Measurements from ENCODE around the gene TBCE. TPM values are rescaled to one million over a fixed set of nuclear protein-coding genes. Genes with fewer than 3 reads are reported as not detected.
"Not testable (repeated sequence)": the region's sequence is repeated elsewhere in the genome, so short reads cannot be mapped to it uniquely, and the experiment has no call there.

Gene TBCE
- total RNA-seq, 1 experiment from 2014 or later, result 20.8 TPM

DNA sequence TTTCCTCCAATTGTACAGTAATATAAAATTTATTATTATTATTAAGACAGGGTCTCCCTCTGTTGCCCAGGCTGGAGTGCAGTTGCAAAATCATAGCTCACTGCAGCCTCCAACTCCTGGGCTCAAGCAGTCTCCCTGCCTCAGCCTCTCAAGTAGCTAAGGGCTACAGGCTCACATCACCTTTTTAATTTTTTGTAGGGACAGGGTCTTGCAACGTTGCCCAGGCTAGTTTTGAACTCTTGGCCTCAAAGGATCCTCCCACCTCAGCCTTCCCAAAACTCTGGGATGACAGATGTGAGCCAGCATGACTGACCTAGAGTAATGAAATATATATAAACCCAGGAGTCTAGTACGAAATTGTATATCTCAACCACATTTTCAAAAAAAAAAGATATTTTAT is 87.9 kb downstream of the TBCE start:
- TF ChIP-seq ZNF274 (IDR thresholded peaks at IDR 0.05; ENCODE audit: low read depth, low read length) (no peak), SRF (IDR thresholded peaks at IDR 0.05; ENCODE audit: low read depth) (no peak), YY1 (IDR thresholded peaks at IDR 0.05; ENCODE audit: extremely low read depth, insufficient replicate concordance, low read depth, low read length) (no peak), ELF1 (IDR thresholded peaks at IDR 0.05; ENCODE audit: borderline replicate concordance, low read depth) (no peak)
- TF ChIP-seq, protein P1, sequence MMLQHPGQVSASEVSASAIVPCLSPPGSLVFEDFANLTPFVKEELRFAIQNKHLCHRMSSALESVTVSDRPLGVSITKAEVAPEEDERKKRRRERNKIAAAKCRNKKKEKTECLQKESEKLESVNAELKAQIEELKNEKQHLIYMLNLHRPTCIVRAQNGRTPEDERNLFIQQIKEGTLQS (IDR thresholded peaks at IDR 0.05), result no peak
- no peaks in the 10 kb centered on the region for H3K79me2 ChIP-seq (ENCODE audit: insufficient read depth, low read length)
- intact Hi-C loops (cut with micrococcal nuclease), result no loop called here
- ChIA-PET POLR2A (no interaction called here), RAD21 (ENCODE audit: low non-redundant PET in 1 of 2, low total read pairs in 2 of 2, uncharacterized antibody in 2 of 2, unreplicated experiment in 2 of 2) (no interaction called here), CTCF (no interaction called here)
- H3K27ac ChIP-seq (ENCODE audit: low read depth, low read length), result no peak overlapping the region
- H3K9ac ChIP-seq (ENCODE audit: low read length), result no peak overlapping the region
- H3K36me3 ChIP-seq (ENCODE audit: control insufficient read depth in 1 of 2, insufficient read depth in 2 of 2, low read length in 2 of 2), result peaks cover 3 to 21% of the 10 kb centered on the region in 2 experiments
- no peak overlapping the region for H3K4me3 ChIP-seq (replicated peaks in 1 of 2; ENCODE audit: low read depth in 1 of 2, low read length in 2 of 2)
- ATAC-seq (no peak), DNase-seq (ENCODE audit: low read depth, low spot score) (no peak)
- no peak overlapping the region for H2AFZ ChIP-seq (ENCODE audit: low read depth, low read length, poor library complexity, severe bottlenecking)
- H3K9me2 ChIP-seq (ENCODE audit: insufficient read depth), result no peaks in the 10 kb centered on the region
- no peaks in the 10 kb centered on the region for H3K27me3 ChIP-seq (ENCODE audit: insufficient read depth, low read length)
- no peaks in the 10 kb centered on the region for H4K20me1 ChIP-seq (ENCODE audit: insufficient read depth)
- no peak overlapping the region for H3K4me2 ChIP-seq (ENCODE audit: low read length)
- H3K9me3 ChIP-seq (ENCODE audit: control insufficient read depth in 1 of 2, insufficient read depth in 1 of 2, low read depth in 1 of 2, low read length in 2 of 2), result no peaks in the 10 kb centered on the region
- BruUV-seq (replicated peaks), result no TSS peak
- no peaks in the 10 kb centered on the region for H3K4me1 ChIP-seq (ENCODE audit: control insufficient read depth in 1 of 2, insufficient read depth in 2 of 2, low read length in 2 of 2)

DNA sequence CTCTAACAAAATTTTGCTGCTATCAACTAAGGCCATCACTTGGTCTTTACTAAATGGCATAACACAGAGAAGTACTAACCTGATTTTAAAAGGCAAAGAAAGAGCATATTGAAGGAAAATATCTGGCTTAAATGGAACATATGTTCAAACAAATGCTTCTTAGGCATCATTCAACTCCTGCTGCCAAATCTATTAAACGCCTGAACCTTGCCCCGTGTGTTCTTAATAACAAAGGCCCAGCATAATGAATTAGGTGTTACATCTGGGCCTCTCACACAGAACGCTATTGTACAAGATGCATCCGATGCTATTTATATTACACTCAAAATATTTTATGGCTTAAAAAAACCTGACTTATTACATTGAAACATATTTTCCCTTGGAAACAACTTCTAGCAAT is 88.6 kb downstream of the TBCE start:
- Histone ChIP-seq H3K4me2 (ENCODE audit: low read length) (no peak overlapping the region), H3K79me2 (ENCODE audit: insufficient read depth, low read length) (no peaks in the 10 kb centered on the region), H3K9me3 (ENCODE audit: control insufficient read depth in 1 of 2, insufficient read depth in 1 of 2, low read depth in 1 of 2, low read length in 2 of 2) (no peaks in the 10 kb centered on the region), H4K20me1 (ENCODE audit: insufficient read depth) (no peaks in the 10 kb centered on the region), H3K9me2 (ENCODE audit: insufficient read depth) (no peaks in the 10 kb centered on the region), H3K27me3 (ENCODE audit: insufficient read depth, low read length) (no peaks in the 10 kb centered on the region), H3K27ac (ENCODE audit: low read depth, low read length) (no peak overlapping the region), H2AFZ (ENCODE audit: low read depth, low read length, poor library complexity, severe bottlenecking) (no peak overlapping the region), H3K36me3 (ENCODE audit: control insufficient read depth in 1 of 2, insufficient read depth in 2 of 2, low read length in 2 of 2) (peaks cover 3 to 14% of the 10 kb centered on the region in 2 experiments; a peak in 3 of 4 replicates), H3K4me3 (replicated peaks in 1 of 2; ENCODE audit: low read depth in 1 of 2, low read length in 2 of 2) (no peak overlapping the region), H3K9ac (ENCODE audit: low read length) (no peak overlapping the region), H3K4me1 (ENCODE audit: control insufficient read depth in 1 of 2, insufficient read depth in 2 of 2, low read length in 2 of 2) (no peaks in the 10 kb centered on the region)
- DNase-seq (ENCODE audit: low read depth, low spot score) (no peak), ATAC-seq (no peak)
- intact Hi-C loops (cut with micrococcal nuclease), result no loop called here
- no TSS peak for BruUV-seq (replicated peaks)
- POLR2A ChIA-PET, result no interaction called here
- CTCF ChIA-PET, result no interaction called here
- TF ChIP-seq, protein P2, sequence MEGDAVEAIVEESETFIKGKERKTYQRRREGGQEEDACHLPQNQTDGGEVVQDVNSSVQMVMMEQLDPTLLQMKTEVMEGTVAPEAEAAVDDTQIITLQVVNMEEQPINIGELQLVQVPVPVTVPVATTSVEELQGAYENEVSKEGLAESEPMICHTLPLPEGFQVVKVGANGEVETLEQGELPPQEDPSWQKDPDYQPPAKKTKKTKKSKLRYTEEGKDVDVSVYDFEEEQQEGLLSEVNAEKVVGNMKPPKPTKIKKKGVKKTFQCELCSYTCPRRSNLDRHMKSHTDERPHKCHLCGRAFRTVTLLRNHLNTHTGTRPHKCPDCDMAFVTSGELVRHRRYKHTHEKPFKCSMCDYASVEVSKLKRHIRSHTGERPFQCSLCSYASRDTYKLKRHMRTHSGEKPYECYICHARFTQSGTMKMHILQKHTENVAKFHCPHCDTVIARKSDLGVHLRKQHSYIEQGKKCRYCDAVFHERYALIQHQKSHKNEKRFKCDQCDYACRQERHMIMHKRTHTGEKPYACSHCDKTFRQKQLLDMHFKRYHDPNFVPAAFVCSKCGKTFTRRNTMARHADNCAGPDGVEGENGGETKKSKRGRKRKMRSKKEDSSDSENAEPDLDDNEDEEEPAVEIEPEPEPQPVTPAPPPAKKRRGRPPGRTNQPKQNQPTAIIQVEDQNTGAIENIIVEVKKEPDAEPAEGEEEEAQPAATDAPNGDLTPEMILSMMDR (IDR thresholded peaks at IDR 0.05 in 2 of 3, conservative IDR thresholded peaks at IDR 0.05 in 1 of 3; ENCODE audit: borderline replicate concordance in 1 of 3, insufficient read depth in 1 of 3, low read depth in 2 of 3, low read length in 2 of 3), result no peak
- TF ChIP-seq, protein P3, sequence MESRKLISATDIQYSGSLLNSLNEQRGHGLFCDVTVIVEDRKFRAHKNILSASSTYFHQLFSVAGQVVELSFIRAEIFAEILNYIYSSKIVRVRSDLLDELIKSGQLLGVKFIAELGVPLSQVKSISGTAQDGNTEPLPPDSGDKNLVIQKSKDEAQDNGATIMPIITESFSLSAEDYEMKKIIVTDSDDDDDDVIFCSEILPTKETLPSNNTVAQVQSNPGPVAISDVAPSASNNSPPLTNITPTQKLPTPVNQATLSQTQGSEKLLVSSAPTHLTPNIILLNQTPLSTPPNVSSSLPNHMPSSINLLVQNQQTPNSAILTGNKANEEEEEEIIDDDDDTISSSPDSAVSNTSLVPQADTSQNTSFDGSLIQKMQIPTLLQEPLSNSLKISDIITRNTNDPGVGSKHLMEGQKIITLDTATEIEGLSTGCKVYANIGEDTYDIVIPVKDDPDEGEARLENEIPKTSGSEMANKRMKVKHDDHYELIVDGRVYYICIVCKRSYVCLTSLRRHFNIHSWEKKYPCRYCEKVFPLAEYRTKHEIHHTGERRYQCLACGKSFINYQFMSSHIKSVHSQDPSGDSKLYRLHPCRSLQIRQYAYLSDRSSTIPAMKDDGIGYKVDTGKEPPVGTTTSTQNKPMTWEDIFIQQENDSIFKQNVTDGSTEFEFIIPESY (IDR thresholded peaks at IDR 0.05; ENCODE audit: extremely low read depth, insufficient replicate concordance, low read length), result no peak
- no peak for TF ChIP-seq JUND (IDR thresholded peaks at IDR 0.05)
- RAD21 ChIA-PET (ENCODE audit: low non-redundant PET in 1 of 2, low total read pairs in 2 of 2, uncharacterized antibody in 2 of 2, unreplicated experiment in 2 of 2), result no interaction called here

DNA sequence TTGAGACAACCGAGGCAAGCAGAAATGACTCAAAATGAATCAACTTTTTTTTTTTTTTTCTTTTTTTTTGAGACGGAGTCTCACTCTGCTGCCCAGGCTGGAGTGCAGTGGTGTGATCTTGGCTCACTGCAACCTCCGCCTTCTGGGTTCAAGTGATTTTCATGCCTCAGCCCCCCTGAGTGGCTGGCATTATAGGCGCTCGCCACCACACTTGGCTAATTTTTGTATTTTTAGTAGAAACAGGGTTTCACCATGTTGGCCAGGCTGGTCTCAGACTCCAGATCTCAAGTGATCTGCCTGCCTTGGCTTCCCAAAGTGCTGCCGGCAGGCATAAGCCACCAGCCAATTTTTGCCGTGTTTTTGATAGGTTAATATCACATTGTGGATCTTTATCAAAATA is 90.6 kb downstream of the TBCE start:
- H3K79me2 ChIP-seq (ENCODE audit: insufficient read depth, low read length); H3K4me3 ChIP-seq (replicated peaks in 1 of 2; ENCODE audit: low read depth in 1 of 2, low read length in 2 of 2); H3K36me3 ChIP-seq (ENCODE audit: control insufficient read depth in 1 of 2, insufficient read depth in 2 of 2, low read length in 2 of 2); H3K9me2 ChIP-seq (ENCODE audit: insufficient read depth); intact Hi-C loops (cut with micrococcal nuclease); H3K9me3 ChIP-seq (ENCODE audit: control insufficient read depth in 1 of 2, insufficient read depth in 1 of 2, low read depth in 1 of 2, low read length in 2 of 2); CTCF ChIA-PET; H3K9ac ChIP-seq (ENCODE audit: low read length); H3K27ac ChIP-seq (ENCODE audit: low read depth, low read length); POLR2A ChIA-PET; ATAC-seq; H3K4me1 ChIP-seq (ENCODE audit: control insufficient read depth in 1 of 2, insufficient read depth in 2 of 2, low read length in 2 of 2); H3K4me2 ChIP-seq (ENCODE audit: low read length); BruUV-seq (replicated peaks); H3K27me3 ChIP-seq (ENCODE audit: insufficient read depth, low read length); RAD21 ChIA-PET (ENCODE audit: low non-redundant PET in 1 of 2, low total read pairs in 2 of 2, uncharacterized antibody in 2 of 2, unreplicated experiment in 2 of 2); H4K20me1 ChIP-seq (ENCODE audit: insufficient read depth); DNase-seq (ENCODE audit: low read depth, low spot score); H2AFZ ChIP-seq (ENCODE audit: low read depth, low read length, poor library complexity, severe bottlenecking): not testable (repeated sequence)

Data from HCT116 (cell line).